ENCODE results near the gene ZNF800. TPM values are rescaled to one million over a fixed set of nuclear protein-coding genes. Genes with fewer than 3 reads are reported as not detected.

The ZNF800 gene
- 10.2 and 14.2 TPM in 2 replicates for total RNA-seq

GRCh38 chr7:127392566-127393367, at the start of gene ZNF800:
TSS of gene ZNF800 (minus strand) at chr7:127392708. CDS start at chr7:127391557, 1,151 bp downstream.

Other genes with a start within 250 kb of the ZNF800 start
- gene GRM8, start 139.8 kb downstream of the ZNF800 start, total RNA-seq: not detected in 2 replicates
- gene GCC1, start 192.9 kb upstream of the ZNF800 start, total RNA-seq: 16.5 and 19.5 TPM in 2 replicates
- 243 and 260 TPM in 2 replicates for gene ARF5, start 195.7 kb upstream of the ZNF800 start, total RNA-seq
- gene FSCN3, start 201.0 kb upstream of the ZNF800 start, total RNA-seq: 1.9 and 2.1 TPM in 2 replicates
- gene PAX4, start 225.4 kb upstream of the ZNF800 start, total RNA-seq: not detected in 2 replicates